ENCODE results near the gene CTDNEP1. TPM values are rescaled to one million over a fixed set of nuclear protein-coding genes. Genes with fewer than 3 reads are reported as not detected.

The CTDNEP1 gene
- total RNA-seq, 4 donors from 2014 or later: 71.5 to 150 (median 111) TPM

- peak overlapping the region in 2 of 4 donors; percentile 9 to 48 for H3K27ac ChIP-seq
- in situ Hi-C loops (cut with MboI; ENCODE audit: low sequenced_read_pairs in 4 of 4): no loop called here
- H3K9me3 ChIP-seq: no peaks in the 10 kb centered on the region
- H3K36me3 ChIP-seq: no peaks in the 10 kb centered on the region
- intact Hi-C loops (cut with DNase I; ENCODE audit: low total_unique reads): no loop called here
- ATAC-seq (no peak), DNase-seq (no peak)
- H3K4me1 ChIP-seq: no peaks in the 10 kb centered on the region
- no peak for TF ChIP-seq POLR2A (IDR thresholded peaks at IDR 0.05)
- TF ChIP-seq CTCF (IDR thresholded peaks at IDR 0.05 in 4 of 5, conservative IDR thresholded peaks at IDR 0.05 in 1 of 5): no peak
- H3K4me3 ChIP-seq: peak overlapping the region in 3 of 4 donors; percentile 49 to 59 (median 50)
- peaks cover 0 to 11% (median 0%) of the 10 kb centered on the region in 3 donors for H3K27me3 ChIP-seq
Observed at GRCh38 chr17:7204336-7204735, 47.2 kb downstream of the CTDNEP1 start.

GRCh38 chr17:7203391-7203790, 48.1 kb downstream of the CTDNEP1 start:
- Histone ChIP-seq H3K36me3 (no peaks in the 10 kb centered on the region), H3K27ac (no peak overlapping the region), H3K4me3 (no peak overlapping the region), H3K27me3 (peaks cover 0 to 11% (median 0%) of the 10 kb centered on the region in 3 donors), H3K4me1 (no peaks in the 10 kb centered on the region), H3K9me3 (no peaks in the 10 kb centered on the region)
- in situ Hi-C loops (cut with MboI; ENCODE audit: low sequenced_read_pairs in 4 of 4): no loop called here
- intact Hi-C loops (cut with DNase I; ENCODE audit: low total_unique reads): no loop called here
- TF ChIP-seq CTCF (IDR thresholded peaks at IDR 0.05 in 4 of 5, conservative IDR thresholded peaks at IDR 0.05 in 1 of 5): no peak
- TF ChIP-seq POLR2A (IDR thresholded peaks at IDR 0.05): no peak
- ATAC-seq (no peak), DNase-seq (no peak)

GRCh38 chr17:7196651-7197401, 54.7 kb downstream of the CTDNEP1 start:
- DNase-seq (no peak), ATAC-seq (no peak)
- no peak overlapping the region for H3K27ac ChIP-seq
- no peaks in the 10 kb centered on the region for H3K4me1 ChIP-seq
- no peaks in the 10 kb centered on the region for H3K36me3 ChIP-seq
- no peak overlapping the region for H3K4me3 ChIP-seq
- in situ Hi-C loops (cut with MboI; ENCODE audit: low sequenced_read_pairs in 4 of 4) (no loop called here), intact Hi-C loops (cut with DNase I; ENCODE audit: low total_unique reads) (no loop called here)
- TF ChIP-seq POLR2A (IDR thresholded peaks at IDR 0.05): no peak
- TF ChIP-seq CTCF (IDR thresholded peaks at IDR 0.05 in 4 of 5, conservative IDR thresholded peaks at IDR 0.05 in 1 of 5): no peak
- no peaks in the 10 kb centered on the region for H3K27me3 ChIP-seq
- H3K9me3 ChIP-seq: no peaks in the 10 kb centered on the region

- Histone ChIP-seq H3K27ac (no peak overlapping the region), H3K4me3 (no peak overlapping the region), H3K9me3 (no peaks in the 10 kb centered on the region), H3K4me1 (no peaks in the 10 kb centered on the region), H3K36me3 (no peaks in the 10 kb centered on the region), H3K27me3 (no peaks in the 10 kb centered on the region)
- in situ Hi-C loops (cut with MboI; ENCODE audit: low sequenced_read_pairs in 4 of 4): no loop called here
- intact Hi-C loops (cut with DNase I; ENCODE audit: low total_unique reads): no loop called here
- no peak for TF ChIP-seq CTCF (IDR thresholded peaks at IDR 0.05 in 4 of 5, conservative IDR thresholded peaks at IDR 0.05 in 1 of 5)
- TF ChIP-seq POLR2A (IDR thresholded peaks at IDR 0.05): no peak
- DNase-seq (no peak), ATAC-seq (no peak)
Observed at GRCh38 chr17:7195971-7196370, 55.6 kb downstream of the CTDNEP1 start.

MicroRNAs encoded within 50 kb of the gene (microRNA counts, 767-probe panel; counts per million panel counts)
- microRNA hsa-miR-324-3p (356 to 448 counts per million in 2 donors), microRNA hsa-miR-324-5p (356 to 448 counts per million in 2 donors)

Small RNAs within 50 kb of the gene (microRNA-seq; reads per million reads assigned to microRNA genes)
- 318 to 364 reads per million in 2 donors for gene MIR324 (ENCODE audit: borderline replicate concordance in 2 of 2)

Other genes starting within 250 kb of the CTDNEP1 start
- gene RNASEK, start 239.1 kb downstream of the CTDNEP1 start, total RNA-seq: 100 to 1,000 TPM; 181 to 201 (median 190) TPM
- gene BCL6B, start 228.7 kb downstream of the CTDNEP1 start, total RNA-seq: 1 to 10 TPM; 1.2 to 3.9 (median 2.1) TPM
- under 1 TPM in 2 of 4 donors, not detected in 2; 0.36 to 0.49 TPM for gene SLC16A13, start 215.7 kb downstream of the CTDNEP1 start, total RNA-seq
- gene SLC16A11, start 207.6 kb downstream of the CTDNEP1 start, total RNA-seq: under 1 TPM in 2 of 4 donors, not detected in 2; 0.31 to 0.78 TPM
- 1 to 10 TPM in 3 of 4 donors, not detected in 1; 1.3 to 2.8 (median 2.3) TPM for gene CLEC10A, start 171.5 kb downstream of the CTDNEP1 start, total RNA-seq
- gene ASGR2, start 136.9 kb downstream of the CTDNEP1 start, total RNA-seq: 1 to 10 TPM in 2 of 4 donors, not detected in 2; 1.6 to 2.2 TPM
- gene ASGR1, start 72.4 kb downstream of the CTDNEP1 start, total RNA-seq: 1 to 10 TPM in 1 of 4 donors, under 1 TPM in 1, not detected in 2; 0.81 to 1.8 TPM
- 1 to 10 TPM; 3.5 to 6.7 (median 5.3) TPM for gene DLG4, start 31.9 kb downstream of the CTDNEP1 start, total RNA-seq
- 1,000 to 10,000 TPM in 3 of 4 donors, 100 to 1,000 TPM in 1; 771 to 1,217 (median 1,086) TPM for gene ACADVL, start 31.8 kb downstream of the CTDNEP1 start, total RNA-seq
- 10 to 100 TPM; 15.5 to 22.6 (median 20.5) TPM for gene DVL2, start 17.2 kb downstream of the CTDNEP1 start, total RNA-seq
- 10 to 100 TPM; 16.9 to 31.8 (median 24.1) TPM for gene PHF23, start 12.3 kb downstream of the CTDNEP1 start, total RNA-seq
- gene GABARAP, start 9.3 kb downstream of the CTDNEP1 start, total RNA-seq: 100 to 1,000 TPM; 207 to 626 (median 258) TPM
- gene ELP5, start 481 bp upstream of the CTDNEP1 start, total RNA-seq: 10 to 100 TPM; 13.3 to 52.7 (median 26.7) TPM
- 1 to 10 TPM in 1 of 4 donors, under 1 TPM in 1, not detected in 2; 0.46 to 5.1 TPM for gene CLDN7, start 10.7 kb upstream of the CTDNEP1 start, total RNA-seq
- gene SLC2A4, start 30.0 kb upstream of the CTDNEP1 start, total RNA-seq: 100 to 1,000 TPM; 148 to 310 (median 227) TPM
- gene YBX2, start 42.9 kb upstream of the CTDNEP1 start, total RNA-seq: 1 to 10 TPM in 1 of 4 donors, under 1 TPM in 2, not detected in 1; 0.42 to 2.2 (median 0.46) TPM
- 100 to 1,000 TPM; 115 to 384 (median 273) TPM for gene EIF5A, start 55.9 kb upstream of the CTDNEP1 start, total RNA-seq
- gene GPS2, start 63.6 kb upstream of the CTDNEP1 start, total RNA-seq: 100 to 1,000 TPM; 135 to 240 (median 169) TPM
- gene NEURL4, start 77.6 kb upstream of the CTDNEP1 start, total RNA-seq: 10 to 100 TPM; 21.8 to 26.7 (median 23.5) TPM
- gene ACAP1, start 84.8 kb upstream of the CTDNEP1 start, total RNA-seq: 10 to 100 TPM in 1 of 4 donors, 1 to 10 TPM in 1, under 1 TPM in 2; 0.22 to 16.3 (median 1.7) TPM
- 1 to 10 TPM; 3.6 to 7.0 (median 4.6) TPM for gene KCTD11, start 100.4 kb upstream of the CTDNEP1 start, total RNA-seq
- not detected for gene TMEM95, start 103.4 kb upstream of the CTDNEP1 start, total RNA-seq
- gene TNK1, start 129.4 kb upstream of the CTDNEP1 start, total RNA-seq: 1 to 10 TPM in 1 of 4 donors, under 1 TPM in 1, not detected in 2; 0.13 to 2.2 TPM
- 10 to 100 TPM in 3 of 4 donors, 1 to 10 TPM in 1; 8.9 to 20.3 (median 14.4) TPM for gene PLSCR3, start 142.8 kb upstream of the CTDNEP1 start, total RNA-seq
- 10 to 100 TPM; 28.9 to 65.6 (median 50.2) TPM for gene TMEM256, start 152.4 kb upstream of the CTDNEP1 start, total RNA-seq
- 1 to 10 TPM; 4.2 to 6.6 (median 4.4) TPM for gene NLGN2, start 156.1 kb upstream of the CTDNEP1 start, total RNA-seq
- not detected for gene SPEM1, start 168.6 kb upstream of the CTDNEP1 start, total RNA-seq
- not detected for gene SPEM2, start 173.9 kb upstream of the CTDNEP1 start, total RNA-seq
- not detected for gene SPEM3, start 177.1 kb upstream of the CTDNEP1 start, total RNA-seq
- 1 to 10 TPM in 3 of 4 donors, under 1 TPM in 1; 0.92 to 3.9 (median 2.3) TPM for gene TMEM102, start 183.7 kb upstream of the CTDNEP1 start, total RNA-seq
- gene FGF11, start 187.8 kb upstream of the CTDNEP1 start, total RNA-seq: 1 to 10 TPM; 1.2 to 7.4 (median 4.1) TPM
- 100 to 1,000 TPM in 2 of 4 donors, 10 to 100 TPM in 2; 82.3 to 202 (median 101) TPM for gene CHRNB1, start 193.3 kb upstream of the CTDNEP1 start, total RNA-seq
- gene ZBTB4, start 227.9 kb upstream of the CTDNEP1 start, total RNA-seq: 10 to 100 TPM; 24.2 to 43.1 (median 31.2) TPM
- gene SLC35G6, start 229.7 kb upstream of the CTDNEP1 start, total RNA-seq: not detected
- gene POLR2A, start 232.6 kb upstream of the CTDNEP1 start, total RNA-seq: 10 to 100 TPM; 20.3 to 56.9 (median 39.3) TPM